Dedifferentiated amniotic fluid mesenchymal stem cell (primary cell): ENCODE measurements around the gene MMD2.
"Not testable (repeated sequence)": the region's sequence is repeated elsewhere in the genome, so short reads cannot be mapped to it uniquely, and the experiment has no call there.

Experiments used
- DNase-seq: peaks from one replicate; pipeline ENCODE4 v3.0.0-alpha.2; 2016; ENCODE audit errors: extremely low spot score

MMD2 gene

DNA sequence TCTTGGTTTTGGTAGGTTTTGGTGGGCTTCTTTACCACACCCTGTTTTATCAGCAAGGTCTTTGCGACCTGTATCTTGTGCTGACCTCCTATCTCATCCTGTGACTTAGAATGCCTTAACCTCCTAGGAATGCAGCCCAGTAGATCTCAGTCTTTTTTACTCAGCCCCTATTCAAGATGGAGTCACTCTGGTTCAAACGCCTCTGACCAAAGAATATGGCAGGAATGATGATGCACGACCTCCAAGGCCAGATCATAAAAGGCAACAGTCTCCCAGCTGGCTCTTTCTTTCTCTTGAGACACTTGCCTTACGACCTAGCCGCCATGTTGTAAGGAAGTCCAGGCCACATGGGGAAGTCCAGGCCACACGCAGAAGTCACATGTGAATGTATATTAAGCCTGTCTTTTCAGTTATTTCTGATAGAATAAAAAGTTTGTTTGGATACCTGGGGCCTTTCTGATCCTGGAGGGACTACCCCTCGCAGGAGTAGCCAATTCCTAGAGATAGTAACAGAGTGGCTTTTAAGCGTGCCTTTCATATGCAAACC lies 65.0 kb downstream of the MMD2 start:
- DNase-seq = no peak

DNA sequence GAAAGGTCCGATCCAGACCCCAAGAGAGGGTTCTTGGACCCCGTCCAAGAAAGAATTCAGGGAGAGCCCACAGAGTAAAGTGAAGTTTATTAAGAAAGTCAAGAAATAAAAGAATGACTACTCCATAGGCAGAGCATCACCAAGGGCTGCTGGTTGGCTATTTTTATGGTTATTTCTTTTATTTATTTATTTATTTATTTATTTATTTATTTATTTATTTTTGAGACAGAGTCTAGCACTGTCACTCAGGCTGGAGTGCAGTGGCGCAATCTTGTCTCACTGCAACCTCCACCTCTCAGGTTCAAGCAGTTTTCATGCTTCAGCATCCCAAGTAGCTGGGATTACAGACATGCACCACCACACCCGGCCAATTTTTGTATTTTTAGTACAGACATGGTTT lies 65.8 kb downstream of the MMD2 start:
- not testable (repeated sequence) for DNase-seq

DNA sequence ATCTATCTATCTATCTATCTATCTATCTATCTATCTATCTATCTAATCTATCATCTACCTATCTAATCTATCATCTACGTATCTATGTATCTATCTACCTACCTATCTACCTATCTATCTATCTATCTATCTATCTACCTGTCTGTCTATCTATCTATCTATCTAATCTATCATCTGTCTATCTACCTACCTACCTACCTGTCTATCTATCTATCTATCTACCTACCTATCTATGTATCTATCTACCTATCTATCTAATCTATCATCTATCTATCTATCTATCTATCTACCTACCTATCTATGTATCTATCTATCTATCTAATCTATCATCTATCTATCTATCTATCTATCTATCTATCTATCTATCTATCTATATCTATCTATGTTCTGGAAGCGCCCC lies 67.5 kb downstream of the MMD2 start:
- DNase-seq = not testable (repeated sequence)

DNA sequence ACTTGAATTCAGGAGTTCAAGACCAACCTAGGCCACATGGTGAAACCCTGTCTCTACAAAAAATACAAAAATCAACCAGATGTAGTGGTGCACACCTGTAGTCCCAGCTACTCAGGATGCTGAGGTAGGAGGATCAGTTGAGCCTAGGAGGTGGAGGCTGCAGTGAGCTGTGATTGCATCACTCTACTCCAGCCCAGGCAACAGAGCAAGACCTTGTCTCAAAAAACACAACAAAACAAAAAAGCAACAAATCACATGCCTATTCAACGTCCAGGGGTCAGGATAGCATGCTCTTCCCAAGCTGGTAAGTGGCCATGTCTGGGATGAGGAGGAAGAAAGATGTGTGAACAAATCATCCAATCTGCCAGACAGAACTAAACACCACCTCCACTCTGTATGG lies 69.3 kb downstream of the MMD2 start:
- DNase-seq = no peak

DNA sequence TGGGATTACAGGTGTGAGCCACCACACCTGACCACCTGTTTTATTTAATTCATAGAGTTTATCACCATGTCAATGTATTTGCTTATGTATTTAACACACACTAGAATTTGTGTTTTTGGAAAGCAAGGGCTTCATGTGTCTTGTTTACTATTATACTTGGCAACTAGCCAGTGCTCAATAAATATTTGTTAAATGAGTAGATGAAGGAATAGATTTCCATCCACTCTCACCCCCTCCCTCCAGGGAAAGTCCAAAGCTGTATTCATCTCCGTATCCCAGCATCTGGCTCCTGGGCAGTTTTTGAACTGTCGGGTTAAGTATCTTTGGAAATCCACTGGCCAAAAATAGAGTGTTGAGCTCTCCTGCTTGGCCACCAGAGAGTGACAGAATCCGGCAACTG lies 70.8 kb downstream of the MMD2 start:
- no peak for DNase-seq

DNA sequence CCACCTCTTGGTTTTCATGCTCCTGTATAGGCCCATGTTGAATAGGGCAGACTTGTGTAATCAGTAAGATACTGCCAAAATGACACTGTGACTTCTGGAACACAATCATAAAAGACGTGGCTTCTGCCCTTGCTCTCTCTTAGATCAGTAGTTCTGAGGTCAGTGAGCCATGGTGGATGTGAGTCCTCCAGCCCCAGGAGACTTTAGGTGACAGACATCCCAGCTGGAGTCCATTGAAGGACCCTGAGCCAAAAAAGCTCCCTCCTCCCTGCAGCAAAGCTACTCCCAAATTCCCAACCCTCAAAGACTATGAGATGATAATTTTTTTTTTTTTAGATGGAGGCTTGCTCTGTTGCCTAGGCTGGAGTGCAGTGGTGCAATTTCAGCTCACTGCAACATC lies 72.3 kb downstream of the MMD2 start:
- no peak for DNase-seq

DNA sequence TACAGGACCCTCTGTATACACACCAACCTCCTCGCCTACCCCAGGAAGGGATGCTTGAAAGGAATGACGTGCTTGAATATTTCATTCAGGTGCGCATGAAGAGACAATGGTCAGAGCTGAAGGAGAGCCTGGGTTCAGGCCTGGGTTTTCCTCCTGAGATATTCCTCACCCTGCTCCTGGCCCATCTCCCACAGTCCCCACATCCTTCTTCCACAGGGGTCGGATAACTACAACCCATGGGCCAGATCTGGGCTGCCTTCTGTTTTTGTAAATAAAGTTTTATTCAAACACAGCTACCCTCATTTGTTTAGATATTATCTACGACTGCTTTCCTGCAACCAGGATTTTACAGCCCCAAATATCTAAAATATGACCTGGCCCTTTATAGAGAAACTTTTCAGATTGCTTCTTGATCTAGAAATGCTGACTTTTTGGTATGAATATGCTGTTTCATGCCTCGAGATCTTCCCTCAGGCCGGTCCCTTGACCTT lies 73.6 kb downstream of the MMD2 start:
- no peak for DNase-seq

DNA sequence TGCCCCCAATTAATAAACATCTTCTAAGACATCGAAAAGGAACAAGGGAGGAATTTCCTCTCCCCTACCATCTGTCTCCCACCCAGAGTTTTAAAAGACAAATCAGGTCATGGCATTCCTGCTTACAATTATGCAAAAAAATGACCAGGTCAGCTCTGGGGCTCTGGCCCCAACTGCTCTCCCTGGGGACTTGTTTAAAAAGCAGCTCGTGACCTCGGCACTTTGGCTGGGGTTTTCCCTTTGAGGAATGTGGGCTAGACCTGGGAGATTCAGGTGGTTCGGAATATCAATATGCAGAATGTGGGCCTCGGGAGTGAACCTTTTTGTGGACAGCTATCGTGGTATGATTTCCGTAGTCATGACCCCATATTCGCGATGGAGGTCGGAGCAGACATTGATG lies 74.8 kb downstream of the MMD2 start:
- no peak for DNase-seq

DNA sequence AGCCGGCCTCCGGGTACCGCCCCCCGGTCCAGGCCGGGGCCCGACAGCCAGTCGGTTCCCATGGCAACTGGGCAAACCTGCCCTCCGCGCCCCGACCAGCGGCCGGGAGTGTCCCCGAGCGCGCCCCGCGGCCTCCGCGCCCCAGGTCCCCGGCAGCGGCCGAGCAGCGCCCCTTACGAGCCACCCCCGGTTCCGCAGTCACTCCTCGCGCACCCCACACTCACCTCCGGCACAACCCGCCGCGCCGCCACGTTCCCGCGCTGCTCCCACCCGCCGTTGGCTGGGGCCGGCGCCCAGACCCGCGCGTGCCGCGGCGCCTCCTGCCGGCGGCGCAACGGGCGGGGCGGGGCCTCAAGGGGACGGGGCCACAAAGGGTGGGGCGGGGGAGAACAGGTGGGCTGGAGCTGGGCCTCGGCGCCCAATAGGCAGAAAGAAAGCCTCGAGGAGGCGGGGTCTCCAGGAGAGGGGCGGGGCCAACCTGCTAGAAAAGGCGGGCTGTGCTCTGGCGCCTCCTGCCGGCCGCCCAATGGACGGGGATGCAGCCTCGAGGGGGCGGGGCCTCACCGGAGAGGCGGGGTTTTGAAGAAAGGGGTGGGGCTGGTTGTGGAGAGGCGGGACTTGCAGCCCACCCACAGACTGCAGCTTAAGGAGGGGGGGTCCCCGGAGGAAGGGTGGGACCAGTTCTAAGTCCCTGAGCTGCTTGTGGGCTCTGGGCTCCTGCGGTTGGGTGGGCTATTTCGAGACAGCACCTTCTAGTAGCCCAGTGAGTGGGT lies 75.4 kb downstream of the MMD2 start, which contains the start of gene RADIL:
TSS of gene RADIL (minus strand) at position 345 of the 773 bp plus-strand sequence. CDS start 5,577 bp downstream, outside the sequence.
- DNase-seq = peak; percentile 68

DNA sequence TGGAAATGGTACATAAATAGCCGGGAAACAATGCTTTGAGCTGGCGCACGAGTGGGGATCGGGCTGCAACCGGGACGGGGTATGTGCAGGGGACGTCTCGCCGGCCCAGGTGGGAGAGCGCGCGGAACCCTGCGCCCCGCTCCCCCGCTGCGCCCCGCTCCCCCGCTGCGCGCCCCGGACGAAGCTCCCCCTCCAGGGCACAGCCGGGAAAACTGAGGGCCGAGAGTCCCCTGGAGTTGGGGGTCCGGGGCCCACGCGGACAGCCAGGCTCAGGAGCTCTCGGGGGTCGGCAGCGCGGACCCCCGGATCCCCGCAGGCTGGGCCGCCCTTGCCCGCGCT lies 76.0 kb downstream of the MMD2 start:
- no peak for DNase-seq

DNA sequence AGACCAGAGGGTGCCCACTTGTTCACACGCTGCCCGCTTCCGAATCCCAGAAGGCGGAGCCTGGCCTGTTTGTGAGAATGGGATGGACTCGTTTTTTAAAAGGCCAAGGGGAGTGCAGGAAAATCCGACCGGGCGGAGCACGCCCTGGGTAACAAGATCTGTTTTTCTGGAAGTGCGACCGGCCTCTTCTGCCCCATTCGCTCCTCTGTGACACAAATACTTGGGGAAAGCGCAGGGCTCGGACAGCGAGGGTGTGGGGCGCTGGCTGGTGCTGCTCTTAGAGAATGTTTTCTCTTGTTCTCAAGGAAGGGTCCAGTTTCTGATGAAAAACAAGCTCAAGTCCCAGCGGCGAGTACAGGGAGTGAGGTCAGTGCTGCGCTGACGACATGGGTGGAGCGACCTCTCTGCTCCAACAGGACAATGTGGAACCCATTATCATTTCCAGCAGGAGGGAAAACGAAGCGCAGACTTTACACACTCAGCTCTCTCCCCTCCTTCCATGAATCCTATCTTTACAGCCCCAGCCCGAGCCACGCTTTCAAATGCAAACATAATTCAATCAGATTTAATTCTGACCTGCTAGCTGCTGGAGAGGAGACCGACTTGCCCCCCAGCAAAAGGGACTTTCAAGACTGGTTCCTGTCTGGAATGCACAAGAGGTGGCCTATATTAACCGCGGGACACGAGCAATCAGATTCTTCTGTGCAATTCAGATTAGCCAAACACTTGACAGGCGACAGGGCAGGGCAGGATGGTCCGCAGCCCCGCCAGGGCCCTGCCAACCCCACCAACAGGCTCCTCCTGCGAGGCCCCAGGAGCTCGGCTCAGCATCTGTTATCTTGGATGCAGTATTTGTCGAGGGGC lies 76.6 kb downstream of the MMD2 start:
- DNase-seq = peak; percentile 88

DNA sequence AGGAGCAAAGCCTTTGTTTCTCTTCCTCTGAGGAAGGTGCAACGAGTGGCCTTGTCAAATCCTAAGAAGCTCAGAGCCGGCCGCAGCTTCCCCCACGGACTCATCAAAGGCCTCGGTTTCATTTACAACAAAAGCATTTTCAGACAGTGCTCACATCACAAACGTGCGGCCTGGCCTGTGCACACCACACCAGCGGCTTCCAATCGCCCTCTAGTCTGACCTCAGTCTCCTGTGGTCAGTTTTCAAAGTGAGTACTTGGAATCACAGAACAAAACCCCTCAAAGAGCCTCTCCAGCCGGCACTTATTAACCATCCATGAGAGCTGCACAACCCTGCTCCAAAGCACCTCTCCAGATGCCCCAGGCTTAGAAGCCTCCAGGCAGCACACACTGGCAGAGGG lies 78.8 kb downstream of the MMD2 start:
- no peak for DNase-seq

DNA sequence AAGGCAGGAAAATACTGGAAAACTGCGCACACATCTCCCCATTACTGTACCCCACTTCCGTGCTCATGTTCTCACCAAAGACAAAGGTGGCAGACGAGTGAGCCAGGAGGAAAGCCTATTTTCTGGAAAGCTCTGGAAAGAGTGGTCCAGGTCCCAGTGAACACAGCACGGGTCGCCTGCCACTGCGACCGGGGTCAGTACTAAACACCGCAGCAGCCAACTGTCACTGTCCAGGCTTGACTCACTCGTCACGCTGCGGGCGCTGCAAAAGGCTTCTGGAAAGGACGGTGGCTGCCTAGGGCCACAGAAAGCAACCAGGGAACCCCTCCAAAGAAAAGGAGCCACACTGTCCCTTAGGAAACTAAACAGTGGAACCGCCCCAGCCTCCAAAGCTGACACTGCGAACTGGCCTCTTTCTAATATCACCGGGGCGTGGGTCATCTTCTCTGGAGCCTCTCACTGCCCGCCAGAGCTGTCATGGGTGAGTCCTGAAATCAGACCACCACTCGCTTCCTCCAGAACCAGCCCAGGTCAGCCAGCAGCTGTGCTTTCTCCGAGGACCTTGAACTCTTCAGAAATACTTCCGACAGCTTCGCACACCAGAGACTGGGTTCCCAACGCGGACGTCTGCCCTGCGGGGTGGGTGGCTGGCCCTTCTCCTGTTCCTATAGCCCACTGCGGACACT lies 79.4 kb downstream of the MMD2 start:
- no peak for DNase-seq

DNA sequence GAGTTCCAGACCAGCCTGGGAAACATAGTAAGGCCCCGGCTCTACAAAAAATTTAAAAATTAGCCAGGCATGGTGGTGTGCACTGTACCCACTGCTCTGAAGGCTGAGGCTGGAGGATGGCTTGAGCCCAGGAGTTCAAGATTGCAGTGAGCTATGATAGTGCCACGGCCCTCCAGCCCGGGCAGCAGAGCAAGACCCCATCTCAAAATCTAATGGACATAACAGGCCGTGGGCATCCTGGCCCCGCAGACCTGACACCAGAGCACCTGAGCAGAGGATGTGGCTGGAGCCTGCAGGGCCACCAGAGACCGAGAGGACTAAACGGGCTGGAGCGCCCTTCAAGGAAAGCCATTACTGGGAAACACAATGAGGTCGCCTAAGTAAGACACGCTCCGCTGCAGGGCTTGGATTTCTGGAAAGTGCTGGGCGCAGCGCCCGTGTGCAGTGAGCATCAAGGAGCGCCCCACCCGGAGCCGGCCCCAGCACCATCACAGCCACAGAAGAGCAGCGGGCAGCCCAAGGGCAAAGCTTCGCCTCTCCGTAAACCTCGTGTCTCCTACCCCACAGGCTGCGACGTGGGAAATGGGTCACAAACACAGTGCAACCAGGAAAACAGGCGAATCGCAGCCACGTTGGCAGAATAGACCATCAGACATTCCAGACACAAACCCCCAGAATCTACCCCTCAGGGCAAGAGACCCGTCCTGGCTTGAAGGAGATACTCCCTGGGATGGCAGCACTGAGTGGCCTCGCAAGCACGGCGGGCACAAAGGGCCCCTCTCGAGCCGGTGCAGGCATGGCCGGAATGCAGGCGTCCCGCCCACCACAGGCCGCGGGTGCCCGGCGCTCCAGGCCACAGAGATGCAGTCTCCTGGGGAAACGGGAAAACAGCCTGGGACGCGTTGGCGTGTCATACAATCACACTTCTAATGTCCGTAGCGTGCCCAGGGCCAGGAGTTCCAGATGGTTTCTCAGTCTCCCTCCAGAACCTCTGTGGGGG lies 80.4 kb downstream of the MMD2 start:
- no peak for DNase-seq

DNA sequence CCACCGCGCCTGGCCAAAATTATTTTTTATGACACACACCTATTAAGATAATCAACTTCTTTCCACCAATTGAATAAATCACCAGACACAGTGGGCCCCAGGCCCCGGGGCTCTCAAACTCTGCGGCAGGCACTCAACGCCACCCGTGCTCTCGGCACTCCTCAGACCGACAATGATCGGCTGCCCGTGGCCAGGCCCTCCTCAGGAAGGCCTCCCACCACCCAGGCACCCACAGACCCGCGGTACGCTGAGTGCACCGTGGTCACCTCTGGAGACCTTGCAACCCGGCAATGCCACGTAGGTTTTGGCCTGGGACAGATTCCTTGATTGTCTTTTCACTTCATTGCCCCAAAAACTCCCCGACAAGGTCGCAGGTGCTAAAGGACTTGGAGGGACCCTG lies 82.4 kb downstream of the MMD2 start:
- DNase-seq = no peak

DNA sequence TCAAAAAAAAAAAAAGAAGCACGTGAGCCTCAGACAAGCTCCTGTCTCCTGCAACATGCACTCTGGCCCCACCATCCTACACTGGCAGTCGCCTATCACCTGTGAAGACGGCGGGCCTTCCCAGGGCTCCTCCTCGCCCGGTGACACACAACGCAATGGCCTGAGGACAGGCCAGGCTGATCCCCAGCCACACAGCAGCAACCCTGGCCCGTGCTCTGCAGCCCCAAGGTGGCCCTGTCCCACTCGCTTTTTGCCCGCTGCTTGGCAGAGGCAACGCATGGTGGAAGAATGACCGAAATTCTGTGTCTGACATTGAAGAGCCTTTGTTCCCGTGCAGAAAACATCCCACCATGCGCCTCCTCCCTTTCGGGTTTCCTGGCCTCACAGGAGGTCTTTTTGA lies 83.6 kb downstream of the MMD2 start:
- no peak for DNase-seq

DNA sequence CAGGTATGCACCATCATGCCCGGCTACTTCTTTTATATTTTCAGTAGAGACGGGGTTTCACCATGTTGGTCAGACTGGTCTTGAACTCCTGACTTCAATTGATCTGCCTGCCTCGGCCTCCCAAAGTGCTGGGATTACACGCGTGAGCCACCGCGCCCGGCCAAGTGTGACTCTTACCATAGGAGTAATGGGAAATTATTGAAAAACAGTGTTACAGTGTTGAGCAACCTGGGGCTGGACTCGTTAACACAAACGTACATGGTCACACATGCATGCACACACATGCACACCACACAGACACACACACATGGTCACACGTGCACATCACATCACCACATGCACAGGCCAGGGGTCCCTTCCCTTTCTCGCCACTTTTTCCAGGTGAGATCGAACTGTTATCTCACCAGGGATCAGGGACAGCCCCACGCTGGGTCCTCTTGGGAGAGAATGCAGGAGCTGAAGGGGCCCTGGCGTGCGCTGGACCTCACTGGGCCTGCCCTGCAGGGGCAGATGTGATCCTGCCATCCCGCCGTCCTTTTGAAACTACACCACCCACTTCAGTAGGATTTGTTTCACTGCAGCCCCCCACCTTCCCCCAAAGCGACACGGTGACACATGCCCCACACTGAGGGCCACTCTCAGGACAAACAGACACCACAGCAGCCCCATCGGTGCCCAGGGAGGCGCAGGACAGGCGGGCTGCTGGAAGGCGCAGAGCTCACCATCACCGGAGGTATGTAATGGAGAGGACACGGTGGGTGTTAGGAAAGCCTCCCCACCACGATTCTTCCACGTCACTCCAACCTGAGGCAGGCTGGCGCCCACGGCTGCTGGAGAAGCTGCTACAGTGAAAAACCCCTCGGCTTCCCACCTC lies 85.7 kb downstream of the MMD2 start:
- DNase-seq = no peak

DNA sequence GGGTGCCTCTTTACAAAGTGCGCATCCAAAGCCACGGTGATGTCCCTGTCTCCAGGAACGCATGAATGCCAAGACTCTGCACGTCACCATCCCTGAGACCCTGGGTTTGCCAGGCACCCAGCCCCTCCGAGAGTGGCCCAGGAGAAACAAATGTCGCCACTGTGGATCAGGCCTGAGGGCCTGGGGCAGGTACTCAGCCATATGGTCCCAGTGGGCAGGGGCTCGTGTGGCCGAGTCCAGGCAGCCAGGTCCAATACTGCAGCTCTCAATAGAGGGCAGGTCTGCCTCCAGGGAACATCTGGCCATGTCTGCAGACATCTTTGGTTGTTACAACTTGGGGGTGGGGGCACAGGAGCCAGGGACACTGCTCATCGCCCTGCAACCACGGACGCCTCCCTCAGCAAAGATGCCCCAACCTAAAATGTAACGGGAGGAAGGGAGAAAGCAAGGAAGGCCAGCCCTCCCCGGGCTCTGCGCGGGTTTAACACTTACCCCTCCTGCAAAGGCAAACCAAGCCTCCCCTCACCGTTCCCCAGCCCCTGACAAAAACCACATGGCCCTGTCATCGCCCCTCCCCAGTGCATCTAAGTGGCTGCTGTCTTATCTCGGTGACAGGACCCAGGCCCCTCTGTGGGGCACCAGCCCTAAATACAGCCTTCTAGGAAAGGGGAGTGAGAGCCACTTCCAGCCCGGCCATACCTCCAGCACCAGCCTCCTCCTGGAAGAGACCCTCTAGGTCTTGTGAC lies 86.9 kb downstream of the MMD2 start:
- no peak for DNase-seq

DNA sequence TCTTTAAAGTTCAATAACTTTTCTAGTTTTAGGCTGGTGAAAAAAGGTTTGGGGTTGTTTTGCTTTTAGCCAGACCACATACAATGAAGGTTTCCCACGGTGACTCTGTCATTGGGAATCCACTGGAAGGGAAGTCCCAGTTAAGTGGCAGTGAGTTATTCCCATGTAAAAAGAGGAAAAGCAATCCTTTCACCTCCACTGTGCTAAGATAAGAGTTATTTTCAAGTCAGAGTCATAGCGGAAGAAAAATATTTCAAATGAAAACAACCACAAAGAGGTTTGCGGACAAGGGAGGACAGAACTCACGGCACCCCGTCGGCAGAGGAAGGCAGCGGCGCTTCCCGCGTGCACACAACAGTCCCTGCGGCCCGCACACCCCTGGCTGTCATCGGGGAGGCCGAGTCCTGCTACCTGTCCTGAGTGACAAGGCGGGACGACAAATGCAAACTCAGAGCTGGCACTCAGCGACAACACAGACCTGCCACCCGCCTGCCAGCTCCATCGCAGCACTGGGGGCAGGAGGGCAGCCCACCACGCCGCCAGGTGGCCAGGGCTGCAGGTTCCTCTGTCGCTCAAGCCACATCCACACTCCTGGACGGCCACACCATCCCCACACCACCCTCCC lies 87.8 kb downstream of the MMD2 start:
- no peak for DNase-seq
